GM21576 (cell line): Measurements from ENCODE around the gene NDC1.
"Not testable (repeated sequence)": the region's sequence is repeated elsewhere in the genome, so short reads cannot be mapped to it uniquely, and the experiment has no call there.

Source experiments
- ATAC-seq: cut with Tn5 transposase; IDR thresholded peaks from one replicate; pipeline ENCODE4 v1.9.1; 2021; ENCODE audit warnings: mild to moderate bottlenecking, moderate library complexity; ENCODE audit not compliant: unreplicated experiment

NDC1 gene

GRCh38 chr1:53826367-53826766 lies 11.7 kb downstream of the NDC1 start:
- no peak for ATAC-seq

- ATAC-seq: no peak
Measured at GRCh38 chr1:53825306-53825705, 12.8 kb downstream of the NDC1 start.

DNA sequence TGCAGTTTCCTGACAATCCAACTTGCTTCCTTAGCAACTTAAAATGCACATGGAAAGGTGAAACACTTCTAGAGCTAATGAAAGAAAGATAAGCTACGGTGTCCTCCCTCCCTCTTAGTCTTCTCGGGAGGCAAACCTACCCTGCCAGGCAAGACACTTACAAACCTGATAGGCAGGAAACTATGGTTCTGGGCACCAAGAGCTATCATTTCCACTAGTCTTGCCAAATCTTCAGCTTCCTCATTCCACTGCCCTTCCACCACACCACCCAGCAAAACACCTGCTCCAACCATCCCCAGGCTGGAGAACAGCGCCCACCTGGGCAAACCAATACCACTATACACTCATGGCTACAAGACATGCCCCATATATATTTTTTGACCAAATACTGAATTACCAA lies 15.2 kb downstream of the NDC1 start:
- no peak for ATAC-seq

DNA sequence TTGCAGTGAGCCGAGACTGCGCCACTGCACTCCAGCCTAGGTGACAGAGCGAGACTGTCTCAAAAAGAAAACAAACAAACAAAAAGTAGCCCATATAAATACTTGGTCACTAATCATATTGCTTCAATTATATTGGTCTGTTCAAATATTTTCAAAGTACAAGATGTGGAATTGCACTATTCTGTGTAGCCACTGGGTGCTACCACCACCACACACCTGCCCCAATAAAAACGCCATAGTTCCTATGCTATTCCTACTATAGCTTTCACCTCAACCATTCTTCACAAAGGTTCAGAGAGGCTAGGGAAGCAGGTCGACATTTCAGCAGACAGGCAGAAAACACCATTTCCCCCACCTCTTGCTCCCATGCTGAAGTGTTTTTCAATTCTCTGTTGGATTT lies 16.7 kb downstream of the NDC1 start:
- ATAC-seq: no peak

- no peak for ATAC-seq
Measured at GRCh38 chr1:53819387-53819786, 18.7 kb downstream of the NDC1 start.

DNA sequence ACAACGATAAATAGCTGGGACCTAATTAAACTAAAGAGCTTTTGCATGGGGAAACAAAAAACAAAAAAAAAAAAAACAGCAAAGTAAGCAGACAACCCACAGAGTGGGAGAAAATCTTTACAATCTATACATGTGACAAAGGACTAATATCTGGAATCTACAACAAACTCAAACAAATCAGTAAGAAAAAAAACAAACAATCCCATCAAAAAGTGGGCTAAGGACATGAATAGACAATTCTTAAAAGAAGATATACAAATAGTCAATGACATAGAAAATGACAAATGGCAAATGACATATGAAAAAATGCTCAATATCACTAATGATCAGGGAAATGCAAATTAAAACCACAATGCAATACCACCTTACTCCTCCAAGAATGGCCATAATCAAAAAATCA lies 21.5 kb downstream of the NDC1 start:
- ATAC-seq: not testable (repeated sequence)

DNA sequence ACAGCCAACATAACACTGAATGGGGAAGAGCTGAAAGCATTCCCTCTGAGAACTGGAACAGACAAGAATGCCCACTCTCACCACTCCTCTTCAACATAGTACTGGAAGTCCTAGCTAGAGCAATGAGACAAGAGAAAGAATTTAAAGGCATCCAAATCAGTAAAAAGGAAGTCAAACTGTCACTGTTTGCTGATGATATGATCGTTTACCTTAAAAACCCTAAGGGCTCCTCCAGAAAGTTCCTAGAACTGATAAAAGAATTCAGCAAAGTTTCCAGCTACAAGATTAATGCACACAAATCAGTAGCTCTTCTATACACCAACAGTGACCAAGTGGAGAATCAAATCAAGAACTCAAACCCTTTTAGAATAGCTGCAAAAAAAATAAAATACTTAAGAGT lies 22.6 kb downstream of the NDC1 start:
- not testable (repeated sequence) for ATAC-seq

DNA sequence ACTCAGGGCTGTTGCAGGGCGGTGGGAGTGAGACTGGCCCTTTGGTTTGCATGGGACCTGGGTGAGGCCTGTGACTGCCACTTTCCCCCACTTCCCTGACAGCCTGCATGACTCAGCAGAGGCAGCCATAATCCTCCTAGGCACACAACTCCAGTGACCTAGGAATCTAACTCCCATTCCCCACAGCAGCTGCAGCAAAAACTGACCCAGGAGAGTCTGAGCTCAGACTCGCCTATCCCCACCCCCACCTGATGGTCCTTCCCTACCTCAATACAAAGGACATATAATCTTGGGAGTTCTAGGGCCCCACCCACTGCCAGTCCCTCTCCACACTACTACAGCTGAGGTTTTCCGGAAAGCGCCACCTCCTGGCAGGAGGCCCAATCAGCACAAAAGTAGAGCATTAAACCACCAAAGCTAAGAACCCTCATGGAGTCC lies 26.7 kb downstream of the NDC1 start:
- ATAC-seq: no peak

- no peak for ATAC-seq
Measured at GRCh38 chr1:53810497-53810896, 27.6 kb downstream of the NDC1 start.

DNA sequence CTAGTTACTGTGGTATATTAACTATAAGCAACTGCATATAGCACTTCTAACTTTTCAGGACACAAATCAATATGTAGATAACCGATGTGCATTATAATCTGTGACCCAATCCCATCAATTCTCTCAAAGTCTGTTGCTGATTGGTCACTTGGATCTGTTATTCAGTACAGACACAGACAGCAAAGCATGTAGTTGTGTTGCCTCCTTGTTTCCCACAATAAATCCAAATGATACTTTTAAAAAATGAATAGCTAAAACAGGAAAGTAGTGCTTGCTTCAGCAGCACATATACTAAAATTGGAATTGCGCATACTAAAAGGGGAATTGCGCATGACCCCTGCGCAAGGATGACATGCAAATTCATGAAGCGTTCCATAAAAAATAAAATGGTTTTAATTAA lies 28.1 kb downstream of the NDC1 start:
- ATAC-seq: no peak

- no peak for ATAC-seq
Measured at GRCh38 chr1:53807916-53808315, 30.2 kb downstream of the NDC1 start.

- no peak for ATAC-seq
Measured at GRCh38 chr1:53804791-53805505, 33.1 kb downstream of the NDC1 start.

- no peak for ATAC-seq
Measured at GRCh38 chr1:53804181-53804580, 33.9 kb downstream of the NDC1 start.

DNA sequence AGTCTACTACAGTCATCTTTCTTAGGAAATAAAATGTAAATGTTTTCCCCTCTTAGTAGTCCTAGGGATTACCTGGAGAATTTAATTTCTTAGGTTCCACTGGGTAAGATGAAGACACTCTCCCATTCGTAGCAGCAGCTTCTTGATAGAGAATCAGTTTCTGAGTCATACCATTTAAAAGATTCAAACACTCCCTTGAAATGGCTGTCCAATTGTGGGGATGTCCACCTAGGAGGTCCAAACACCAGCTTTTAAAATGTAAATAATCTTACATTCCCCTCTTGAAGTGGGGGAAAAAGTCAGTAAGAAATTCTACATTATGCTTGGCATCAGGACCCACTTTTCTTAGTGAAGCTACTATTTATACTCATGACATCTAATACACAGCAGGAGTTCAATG lies 37.5 kb downstream of the NDC1 start:
- no peak for ATAC-seq

GRCh38 chr1:53799141-53799540 lies 39.0 kb downstream of the NDC1 start:
- no peak for ATAC-seq

- no peak for ATAC-seq
Measured at GRCh38 chr1:53792806-53793205, 45.3 kb downstream of the NDC1 start.

DNA sequence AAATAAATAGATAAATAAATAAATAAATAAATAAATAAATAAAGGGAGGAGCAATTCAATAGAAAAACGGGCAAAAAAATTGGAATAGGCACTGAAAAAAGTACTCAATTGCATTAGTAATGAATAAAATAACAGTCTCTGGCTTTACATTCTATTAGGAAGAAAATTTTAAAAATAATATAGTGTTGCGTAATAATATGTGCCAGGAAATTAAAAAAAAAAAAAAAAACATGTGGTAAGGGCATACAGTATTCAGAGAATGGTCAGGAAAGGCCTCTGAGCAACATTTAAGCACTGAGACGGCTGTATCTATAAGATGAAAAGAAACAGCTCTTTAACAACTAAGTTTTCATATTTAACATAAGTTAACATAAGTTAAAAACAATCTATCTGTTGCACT lies 50.4 kb downstream of the NDC1 start:
- ATAC-seq: no peak

- ATAC-seq: no peak
Measured at GRCh38 chr1:53783056-53783455, 55.0 kb downstream of the NDC1 start.

DNA sequence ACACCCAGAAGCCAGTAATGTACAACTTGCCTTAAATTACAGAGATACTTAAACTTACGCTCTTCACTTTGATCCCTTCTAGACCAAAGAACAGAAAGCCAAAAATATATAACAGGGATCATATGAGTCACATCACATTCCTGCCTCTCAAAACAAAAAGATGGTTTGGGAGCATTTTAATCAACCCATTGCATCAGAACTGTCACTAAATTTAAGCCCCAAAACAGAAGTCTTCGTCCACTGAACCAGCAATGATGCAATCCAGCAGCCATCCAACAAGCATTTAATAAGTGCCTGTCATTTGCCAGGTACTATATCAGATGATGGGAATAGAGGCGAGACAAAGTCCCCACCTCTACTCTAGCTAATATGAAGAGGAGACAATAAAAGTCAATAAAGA lies 56.4 kb downstream of the NDC1 start:
- no peak for ATAC-seq

DNA sequence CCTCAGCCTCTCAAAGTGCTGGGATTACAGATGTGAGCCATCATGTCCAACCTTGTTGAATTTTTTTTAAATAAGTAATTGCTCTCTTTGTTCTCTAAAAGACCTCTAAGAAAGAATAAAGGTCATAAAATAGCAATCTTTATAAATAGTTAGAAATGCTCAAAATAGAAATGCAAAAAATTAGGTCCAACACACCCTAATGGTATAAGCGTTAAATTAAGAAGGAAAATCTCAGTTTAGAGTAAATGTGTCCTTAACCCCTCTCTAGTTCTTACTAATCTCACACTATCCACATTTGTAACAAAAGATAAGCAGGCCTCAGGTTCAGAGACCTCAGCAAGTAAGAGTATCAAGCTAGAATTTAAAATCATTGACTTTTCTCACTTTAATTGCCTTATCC lies 60.8 kb downstream of the NDC1 start:
- ATAC-seq: no peak

DNA sequence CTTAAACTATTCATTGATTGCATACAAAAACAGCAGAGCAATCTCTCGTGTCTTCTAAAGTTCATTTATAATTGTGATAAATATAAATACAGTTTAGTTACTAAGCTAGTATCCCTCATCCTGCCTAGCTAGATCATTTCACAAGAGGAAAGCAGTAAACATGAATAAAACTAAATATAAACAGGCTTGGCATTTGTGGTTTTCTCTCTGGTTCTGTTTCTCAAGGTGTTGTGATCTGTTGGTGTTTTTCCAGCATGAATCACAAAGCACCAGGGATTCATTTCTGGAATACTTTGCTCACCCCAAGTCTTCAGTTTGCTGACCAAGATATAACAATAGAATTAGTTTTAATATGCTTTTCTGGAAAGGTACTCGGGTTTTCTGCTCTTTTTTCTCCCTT lies 66.4 kb downstream of the NDC1 start:
- no peak for ATAC-seq

GRCh38 chr1:53769780-53770179 lies 68.3 kb downstream of the NDC1 start:
- ATAC-seq: no peak

GRCh38 chr1:53769184-53769583 lies 68.9 kb downstream of the NDC1 start:
- ATAC-seq: no peak
